ENCODE results near the gene STEAP3. TPM values are rescaled to one million over a fixed set of nuclear protein-coding genes. Genes with fewer than 3 reads are reported as not detected.
A peak's percentile ranks its signal among the peaks of the same experiment; 100 is the strongest.

The STEAP3 gene
- total RNA-seq, 2 experiments from 2014 or later: not detected

DNA sequence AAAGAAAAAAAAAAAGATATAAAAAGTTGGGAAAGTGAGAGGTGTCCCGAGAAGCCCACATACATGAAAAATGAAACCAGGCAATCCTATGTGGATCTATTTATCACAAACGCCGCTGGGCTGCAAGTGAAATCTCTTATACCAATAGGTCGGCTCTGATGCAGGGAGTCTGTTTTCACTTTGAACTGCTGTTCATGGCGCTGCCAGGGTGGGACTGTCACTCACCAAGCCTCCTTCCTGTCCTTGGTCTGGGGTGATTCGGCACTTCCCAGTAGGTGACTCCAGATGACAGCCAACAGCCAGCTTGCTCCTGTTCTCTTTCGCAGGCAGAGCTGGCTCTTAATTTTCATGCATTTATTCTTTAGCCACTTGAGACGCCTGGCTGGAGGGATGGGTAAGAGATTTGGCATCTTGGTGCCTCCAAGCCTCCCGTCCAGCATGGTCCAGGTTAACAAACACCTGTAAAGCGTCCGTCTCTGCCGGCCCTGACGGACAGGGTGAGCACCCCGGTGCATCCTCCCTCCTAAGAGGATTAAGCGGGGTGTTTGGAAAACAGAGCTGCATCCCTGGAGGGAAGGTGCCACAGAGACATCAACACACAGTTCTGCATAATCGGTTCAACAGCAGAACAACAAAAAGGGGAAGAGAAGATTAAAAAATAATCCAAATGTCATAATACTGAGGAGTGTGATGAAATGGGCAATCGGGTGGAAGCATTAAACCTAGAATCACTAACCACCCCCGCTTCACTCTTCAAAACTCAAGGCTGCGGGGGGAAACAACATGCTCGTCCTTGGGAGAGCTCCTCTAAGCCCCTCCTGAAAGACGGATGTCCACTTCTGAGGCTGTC lies 58.7 kb downstream of the STEAP3 start:
- DNase-seq: no peak
- no peaks in the 10 kb centered on the region for H3K9me3 Mint-ChIP-seq
- no peaks in the 10 kb centered on the region for H3K27me3 Mint-ChIP-seq
- H3K4me3 Mint-ChIP-seq: no peak overlapping the region
- H3K36me3 Mint-ChIP-seq (ENCODE audit: low read depth): no peaks in the 10 kb centered on the region
- no peak overlapping the region for H3K27ac Mint-ChIP-seq
- CTCF ChIA-PET: interaction anchor here (1.0 kb wide), 1 partner anchor 9 kb away, joined by 3 read pairs; no protein-coding TSS in a partner anchor
- POLR2A ChIA-PET: no interaction called here
- no peaks in the 10 kb centered on the region for H3K4me1 Mint-ChIP-seq

DNA sequence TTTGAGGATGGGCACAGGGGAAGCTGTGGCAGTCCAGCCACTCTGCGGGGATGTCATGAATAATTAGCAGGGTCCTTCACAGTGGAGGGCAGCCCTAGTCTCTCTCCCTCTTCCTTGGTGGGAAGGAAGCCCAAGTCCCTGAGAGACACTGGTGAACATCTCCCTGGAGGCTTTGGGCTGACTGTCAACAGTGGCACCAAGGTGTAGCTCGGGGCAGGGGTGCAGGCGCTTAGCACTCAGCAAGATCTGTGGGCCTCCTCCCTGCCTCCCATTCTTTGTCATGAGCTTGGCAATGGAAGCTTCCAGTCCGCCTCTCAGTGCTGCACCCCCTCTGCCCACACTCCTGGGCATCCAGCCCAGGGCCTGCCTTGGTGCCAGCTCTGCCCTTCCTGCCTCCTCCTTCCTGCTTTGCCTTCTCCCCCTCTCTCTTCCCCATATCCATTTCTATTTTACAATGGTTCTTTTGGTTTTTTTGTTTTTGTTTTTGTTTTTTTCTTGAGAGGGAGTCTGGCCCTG lies 59.4 kb downstream of the STEAP3 start:
- no peaks in the 10 kb centered on the region for H3K4me1 Mint-ChIP-seq
- no peaks in the 10 kb centered on the region for H3K9me3 Mint-ChIP-seq
- POLR2A ChIA-PET: no interaction called here
- H3K27ac Mint-ChIP-seq: no peak overlapping the region
- no peak for DNase-seq
- CTCF ChIA-PET: interaction anchor here (1.0 kb wide), 1 partner anchor 8 kb away, joined by 3 read pairs; no protein-coding TSS in a partner anchor
- no peaks in the 10 kb centered on the region for H3K36me3 Mint-ChIP-seq (ENCODE audit: low read depth)
- no peaks in the 10 kb centered on the region for H3K27me3 Mint-ChIP-seq
- H3K4me3 Mint-ChIP-seq: no peak overlapping the region

DNA sequence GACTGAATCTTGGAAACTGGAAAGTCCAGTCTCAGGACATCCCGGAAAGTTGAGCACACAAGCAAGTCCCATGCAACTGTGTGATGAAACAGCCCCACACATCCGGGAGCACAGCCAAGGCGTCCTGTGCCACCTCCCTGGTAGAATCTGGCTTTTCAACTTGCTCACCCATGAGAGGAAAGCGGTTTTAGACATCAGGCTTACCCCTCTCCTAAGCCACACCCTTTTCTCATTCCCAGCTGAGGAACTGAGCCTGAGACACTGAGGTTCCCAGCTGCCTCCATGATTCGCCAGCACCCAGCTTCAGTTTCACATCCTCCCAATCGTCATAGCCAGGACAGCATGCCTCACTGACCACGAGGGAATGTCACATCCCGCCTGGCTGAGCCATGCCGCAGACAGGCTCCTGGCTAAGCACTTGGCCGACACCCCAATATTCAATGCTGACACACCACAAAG lies 60.3 kb downstream of the STEAP3 start:
- Mint-ChIP-seq H3K9me3 (no peaks in the 10 kb centered on the region), H3K36me3 (ENCODE audit: low read depth) (no peaks in the 10 kb centered on the region), H3K4me1 (no peaks in the 10 kb centered on the region), H3K27ac (no peak overlapping the region), H3K4me3 (no peak overlapping the region), H3K27me3 (no peaks in the 10 kb centered on the region)
- CTCF ChIA-PET: no interaction called here
- POLR2A ChIA-PET: no interaction called here
- DNase-seq: no peak

DNA sequence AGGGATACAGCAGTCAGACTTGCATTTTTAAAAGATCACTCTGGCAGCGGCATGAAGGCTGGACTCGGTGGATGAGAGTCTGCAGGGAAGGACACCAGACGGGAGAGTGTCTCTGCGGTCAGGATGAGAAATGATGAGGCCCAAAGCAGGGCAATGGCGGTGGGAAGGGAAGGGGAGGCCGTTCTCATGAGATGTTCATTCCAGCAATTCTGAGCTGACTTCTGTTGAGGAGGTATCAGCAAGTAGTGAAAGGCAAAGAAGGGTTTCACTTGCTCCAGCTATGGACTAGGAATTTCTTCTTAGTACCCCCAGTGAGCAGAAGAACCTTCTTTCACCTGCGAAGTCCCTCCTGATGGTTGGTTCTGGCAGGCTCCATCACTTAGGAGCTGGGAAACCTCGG lies 63.0 kb downstream of the STEAP3 start:
- no peak overlapping the region for H3K27ac Mint-ChIP-seq
- H3K27me3 Mint-ChIP-seq: no peaks in the 10 kb centered on the region
- POLR2A ChIA-PET: no interaction called here
- no peaks in the 10 kb centered on the region for H3K36me3 Mint-ChIP-seq (ENCODE audit: low read depth)
- no peaks in the 10 kb centered on the region for H3K4me1 Mint-ChIP-seq
- no peak overlapping the region for H3K4me3 Mint-ChIP-seq
- no peak for DNase-seq
- CTCF ChIA-PET: no interaction called here
- no peaks in the 10 kb centered on the region for H3K9me3 Mint-ChIP-seq

DNA sequence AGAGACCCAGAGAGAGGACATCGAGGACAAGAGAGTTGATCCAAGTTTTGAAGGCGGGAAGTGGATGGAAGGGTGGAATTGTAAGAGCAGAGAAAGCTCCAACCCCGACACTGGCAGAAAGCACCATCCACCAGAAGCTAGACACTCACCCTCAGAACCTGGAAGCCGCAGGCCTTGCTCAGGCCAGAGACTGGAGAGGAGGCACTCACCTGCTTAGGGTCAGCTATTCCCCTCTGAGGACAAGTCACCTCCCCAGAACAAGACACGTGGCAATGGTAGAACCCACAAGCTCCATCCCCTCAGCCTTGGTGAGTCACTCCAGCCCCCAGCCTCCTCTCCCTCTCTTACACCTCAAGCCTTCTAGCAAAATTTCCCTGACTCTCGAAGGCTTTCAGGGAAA lies 64.9 kb downstream of the STEAP3 start:
- Mint-ChIP-seq H3K27ac (no peak overlapping the region), H3K27me3 (no peaks in the 10 kb centered on the region), H3K36me3 (ENCODE audit: low read depth) (no peaks in the 10 kb centered on the region), H3K4me3 (no peak overlapping the region), H3K9me3 (no peaks in the 10 kb centered on the region), H3K4me1 (no peaks in the 10 kb centered on the region)
- no peak for DNase-seq
- ChIA-PET CTCF (no interaction called here), POLR2A (no interaction called here)

DNA sequence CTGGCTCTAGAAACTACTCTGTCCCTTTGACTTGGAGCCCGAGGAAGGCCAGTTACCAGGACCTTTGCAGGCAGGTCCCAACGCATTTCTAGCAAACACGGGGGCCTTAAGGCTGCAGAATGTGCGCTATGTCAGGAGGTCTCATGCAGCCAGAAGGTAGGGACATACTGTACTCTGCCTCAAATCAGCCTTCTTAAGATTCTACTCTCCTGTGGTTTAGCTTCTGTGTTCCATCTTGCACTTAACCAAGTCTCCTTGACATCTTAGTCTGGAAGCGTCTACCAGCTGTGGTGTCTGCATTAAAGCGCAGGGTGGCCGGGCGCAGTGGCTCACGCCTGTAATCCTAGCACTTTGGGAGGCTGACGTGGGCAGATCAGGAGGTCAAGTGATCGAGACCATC lies 65.5 kb downstream of the STEAP3 start:
- Mint-ChIP-seq H3K36me3 (ENCODE audit: low read depth) (no peaks in the 10 kb centered on the region), H3K27me3 (no peaks in the 10 kb centered on the region), H3K9me3 (no peaks in the 10 kb centered on the region), H3K4me3 (no peak overlapping the region), H3K27ac (no peak overlapping the region), H3K4me1 (no peaks in the 10 kb centered on the region)
- CTCF ChIA-PET: no interaction called here
- POLR2A ChIA-PET: no interaction called here
- no peak for DNase-seq

DNA sequence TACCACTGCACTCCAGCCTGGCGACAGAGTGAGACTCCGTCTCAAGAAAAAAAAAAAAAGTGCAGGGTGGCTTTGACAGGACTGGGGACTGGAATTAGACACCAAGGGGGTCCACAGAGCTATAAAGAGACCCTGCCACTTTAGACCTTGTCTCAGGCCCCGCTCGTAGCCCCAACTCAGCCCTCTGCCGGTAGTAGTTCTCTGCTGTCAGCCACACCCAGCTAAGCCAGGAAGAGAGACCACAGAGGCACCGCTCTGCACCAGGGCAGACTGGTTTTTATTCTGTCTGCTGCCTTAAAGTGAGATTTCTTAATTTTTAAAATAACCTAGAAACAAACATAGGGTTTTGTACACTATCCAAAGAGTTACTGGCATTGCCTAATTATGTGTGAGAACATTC lies 66.0 kb downstream of the STEAP3 start:
- H3K4me1 Mint-ChIP-seq: no peaks in the 10 kb centered on the region
- H3K36me3 Mint-ChIP-seq (ENCODE audit: low read depth): no peaks in the 10 kb centered on the region
- no peak for DNase-seq
- POLR2A ChIA-PET: no interaction called here
- H3K27ac Mint-ChIP-seq: no peak overlapping the region
- no peaks in the 10 kb centered on the region for H3K27me3 Mint-ChIP-seq
- no peaks in the 10 kb centered on the region for H3K9me3 Mint-ChIP-seq
- CTCF ChIA-PET: no interaction called here
- H3K4me3 Mint-ChIP-seq: no peak overlapping the region

DNA sequence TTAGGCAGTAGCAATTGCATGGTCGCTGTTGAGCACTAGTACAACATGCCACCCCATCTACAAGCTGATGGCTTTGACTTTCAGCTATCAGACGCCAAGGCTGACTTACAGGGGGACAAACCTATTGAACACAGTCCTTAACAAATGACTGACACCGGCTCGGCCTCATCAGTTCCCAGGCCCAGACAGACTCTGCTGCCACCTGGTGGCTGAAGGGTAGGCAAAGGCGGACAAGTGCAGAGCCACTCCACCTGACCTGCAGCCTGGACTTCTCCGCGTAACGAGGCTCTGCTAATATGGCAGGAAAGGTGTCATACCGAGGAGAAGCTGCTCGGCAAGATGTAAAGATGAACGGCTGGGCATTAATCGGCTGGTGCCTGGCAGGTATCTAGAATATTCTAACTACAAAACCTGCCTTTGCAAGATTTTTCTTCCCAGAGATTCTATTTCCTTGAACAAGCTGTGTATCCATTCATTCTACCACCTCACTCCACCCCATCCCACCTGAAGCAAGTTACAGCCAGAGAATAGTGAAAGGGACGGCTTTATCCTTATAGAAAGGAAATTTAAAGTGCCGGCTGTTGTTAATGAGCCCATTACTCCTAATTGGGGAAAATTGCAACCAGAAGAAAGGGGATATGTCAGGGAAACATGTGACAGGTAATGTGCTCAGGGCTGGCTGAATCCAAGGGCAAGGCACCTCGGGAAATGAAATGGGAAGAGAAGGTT lies 67.4 kb downstream of the STEAP3 start:
- Mint-ChIP-seq H3K4me3 (no peak overlapping the region), H3K4me1 (no peaks in the 10 kb centered on the region), H3K27ac (no peak overlapping the region), H3K9me3 (no peaks in the 10 kb centered on the region), H3K27me3 (no peaks in the 10 kb centered on the region), H3K36me3 (ENCODE audit: low read depth) (no peaks in the 10 kb centered on the region)
- DNase-seq: peak; percentile 66
- POLR2A ChIA-PET: no interaction called here
- CTCF ChIA-PET: interaction anchor here (1.0 to 1.3 kb wide), 4 partner anchors 8 to 410 kb away, joined by 3 to 4 read pairs (median 3); no protein-coding TSS in a partner anchor

DNA sequence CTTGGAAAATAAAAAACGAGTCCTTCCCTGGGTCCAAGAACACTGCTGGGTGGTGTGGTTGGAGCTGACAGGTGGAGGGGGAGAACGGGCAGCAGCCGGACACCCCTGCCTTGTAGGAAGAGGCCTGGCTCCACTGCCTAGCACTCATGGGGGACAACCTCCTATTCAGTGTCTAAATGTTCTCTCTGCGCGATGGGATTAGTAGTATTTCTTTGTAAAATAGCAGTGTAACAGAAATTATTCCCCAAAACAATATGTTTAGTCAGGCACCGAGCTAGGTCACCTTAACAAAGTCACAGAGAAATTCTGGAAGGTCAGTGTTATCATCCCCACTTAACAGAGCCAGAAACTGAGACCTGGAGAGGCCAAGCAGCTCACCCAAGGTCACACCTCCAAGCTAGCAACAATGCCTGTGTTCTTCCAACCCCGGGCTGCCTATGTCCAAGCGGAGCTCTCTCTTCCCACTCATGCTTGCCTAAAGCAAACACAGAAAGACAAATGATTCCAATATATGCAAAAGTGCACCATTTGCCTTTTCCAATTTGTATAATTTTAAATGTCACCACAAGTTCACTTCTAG lies 68.0 kb downstream of the STEAP3 start:
- Mint-ChIP-seq H3K36me3 (ENCODE audit: low read depth) (no peaks in the 10 kb centered on the region), H3K4me3 (no peak overlapping the region), H3K9me3 (no peaks in the 10 kb centered on the region), H3K27me3 (no peaks in the 10 kb centered on the region), H3K4me1 (no peaks in the 10 kb centered on the region), H3K27ac (no peak overlapping the region)
- ChIA-PET CTCF (interaction anchor here (1.0 to 1.3 kb wide), 5 partner anchors 9 to 410 kb away, joined by 3 to 4 read pairs (median 3); no protein-coding TSS in a partner anchor), POLR2A (no interaction called here)
- no peak for DNase-seq

DNA sequence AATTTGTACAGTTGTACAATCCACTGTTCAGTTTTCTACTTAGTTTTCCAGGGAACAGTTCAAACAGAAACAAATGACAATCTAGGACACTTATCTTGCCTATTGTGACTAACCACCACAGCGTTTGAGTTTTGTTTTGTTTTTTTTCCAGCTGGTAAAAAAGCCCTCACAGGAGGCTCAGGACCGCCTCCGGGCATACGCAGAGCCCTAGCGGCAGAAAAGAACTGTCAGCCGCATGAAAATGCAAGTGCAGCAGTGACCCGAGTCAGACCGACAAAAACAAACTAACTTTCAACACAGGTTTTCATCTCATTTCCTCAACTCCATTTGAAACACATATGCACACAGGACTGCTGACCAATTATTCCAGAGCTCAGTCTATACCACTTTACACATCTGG lies 68.6 kb downstream of the STEAP3 start:
- Mint-ChIP-seq H3K36me3 (ENCODE audit: low read depth) (no peaks in the 10 kb centered on the region), H3K4me3 (no peak overlapping the region), H3K27me3 (no peaks in the 10 kb centered on the region), H3K4me1 (no peaks in the 10 kb centered on the region), H3K9me3 (no peaks in the 10 kb centered on the region), H3K27ac (no peak overlapping the region)
- DNase-seq: no peak
- CTCF ChIA-PET: interaction anchor here (1.0 kb wide), 1 partner anchor 11 kb away, joined by 3 read pairs; no protein-coding TSS in a partner anchor
- POLR2A ChIA-PET: no interaction called here

DNA sequence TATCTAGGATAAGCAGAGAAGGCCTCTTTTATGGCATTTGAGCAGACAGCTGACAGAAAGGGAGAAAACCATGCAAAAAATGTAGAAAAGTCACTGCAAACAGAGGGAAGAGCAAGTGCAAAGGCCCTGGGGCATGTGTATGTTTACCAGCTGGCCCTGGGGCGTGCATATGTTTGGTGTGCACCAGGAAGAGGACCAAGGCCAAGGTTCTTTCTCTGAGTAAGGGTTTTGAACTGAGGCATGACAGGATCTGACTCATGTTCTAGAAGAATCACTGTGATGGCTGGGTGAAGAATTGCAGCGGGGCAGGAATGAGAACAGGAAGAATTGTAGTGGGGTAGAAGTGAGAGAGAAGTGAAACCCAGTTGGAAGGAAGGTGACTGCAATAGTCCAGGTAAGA lies 69.6 kb downstream of the STEAP3 start:
- Mint-ChIP-seq H3K27me3 (no peaks in the 10 kb centered on the region), H3K9me3 (no peaks in the 10 kb centered on the region), H3K4me1 (no peaks in the 10 kb centered on the region), H3K27ac (no peak overlapping the region), H3K4me3 (no peak overlapping the region), H3K36me3 (ENCODE audit: low read depth) (no peaks in the 10 kb centered on the region)
- CTCF ChIA-PET: interaction anchor here (1.7 kb wide), 1 partner anchor 10 kb away, joined by 3 read pairs; no protein-coding TSS in a partner anchor
- POLR2A ChIA-PET: no interaction called here
- no peak for DNase-seq

DNA sequence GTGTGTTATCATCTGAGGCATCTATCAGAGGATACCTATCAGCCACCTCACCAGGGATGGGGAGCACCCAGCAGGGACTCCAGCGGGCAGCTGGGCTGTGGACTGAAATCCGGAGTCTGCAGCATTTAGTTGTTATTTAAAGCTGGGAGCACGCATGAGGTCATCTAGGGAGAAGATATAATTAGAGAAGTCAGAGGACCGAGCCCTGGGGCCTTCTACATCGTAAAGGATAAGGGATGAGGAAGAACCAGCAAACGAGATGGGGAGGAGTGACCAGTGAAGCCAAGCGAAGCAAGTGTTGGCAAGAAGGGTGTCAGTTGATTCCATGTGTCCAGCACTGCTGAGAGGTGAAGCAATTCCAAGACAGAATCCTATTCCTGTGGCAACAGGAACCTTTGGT lies 70.3 kb downstream of the STEAP3 start:
- CTCF ChIA-PET: interaction anchor here (1.7 kb wide), 1 partner anchor 10 kb away, joined by 3 read pairs; no protein-coding TSS in a partner anchor
- H3K27me3 Mint-ChIP-seq: no peaks in the 10 kb centered on the region
- H3K4me1 Mint-ChIP-seq: no peaks in the 10 kb centered on the region
- DNase-seq: no peak
- H3K27ac Mint-ChIP-seq: no peak overlapping the region
- H3K36me3 Mint-ChIP-seq (ENCODE audit: low read depth): no peaks in the 10 kb centered on the region
- POLR2A ChIA-PET: no interaction called here
- no peaks in the 10 kb centered on the region for H3K9me3 Mint-ChIP-seq
- H3K4me3 Mint-ChIP-seq: no peak overlapping the region

DNA sequence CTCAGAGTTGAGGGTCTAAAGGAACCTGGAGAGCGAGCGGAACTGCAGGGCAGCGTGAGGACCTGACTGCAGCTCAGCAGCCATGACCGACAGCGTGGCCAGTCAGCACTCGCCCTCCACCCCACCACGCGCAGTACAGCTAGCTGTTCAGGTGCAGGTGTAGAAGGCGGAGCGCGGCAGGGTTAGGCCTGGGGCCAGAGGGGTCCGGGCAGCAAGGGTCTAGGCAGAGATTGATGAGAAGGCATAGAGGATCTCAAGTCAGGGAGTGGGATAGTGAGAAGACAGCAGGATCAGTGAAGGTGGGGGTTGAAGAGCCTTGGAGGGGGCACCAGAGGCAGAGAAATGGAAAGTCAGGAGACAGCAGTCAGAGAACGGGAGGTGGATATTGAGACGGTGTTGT lies 71.0 kb downstream of the STEAP3 start:
- CTCF ChIA-PET: no interaction called here
- no peak for DNase-seq
- H3K4me1 Mint-ChIP-seq: no peaks in the 10 kb centered on the region
- no peaks in the 10 kb centered on the region for H3K27me3 Mint-ChIP-seq
- no peaks in the 10 kb centered on the region for H3K36me3 Mint-ChIP-seq (ENCODE audit: low read depth)
- no peak overlapping the region for H3K27ac Mint-ChIP-seq
- POLR2A ChIA-PET: no interaction called here
- no peaks in the 10 kb centered on the region for H3K9me3 Mint-ChIP-seq
- no peak overlapping the region for H3K4me3 Mint-ChIP-seq

All from activated CD4-positive, alpha-beta memory T cell treated with anti-CD3 and anti-CD28 coated beads, Interleukin-2, amount 10 ng/mL, durations not matched to agents 7 days and 5 days (primary cell).